HG03103 (cell line): ENCODE data around the gene PSRC1.

Source experiments
- ATAC-seq: cut with Tn5 transposase; IDR thresholded peaks from one replicate; pipeline ENCODE4 v1.9.1; 2021; ENCODE audit warnings: low read depth; ENCODE audit not compliant: unreplicated experiment

Gene PSRC1

GRCh38 chr1:109248797-109249629, 33.9 kb downstream of the PSRC1 start, which contains the start of gene CELSR2:
CELSR2 (plus strand) TSS chr1:109249539; CDS start chr1:109250080, 541 bp downstream.
- peak; percentile 75 for ATAC-seq

GRCh38 chr1:109248444-109248796, 34.5 kb downstream of the PSRC1 start:
- no peak for ATAC-seq

GRCh38 chr1:109247401-109248365, 35.3 kb downstream of the PSRC1 start:
- no peak for ATAC-seq

GRCh38 chr1:109246141-109246551, 36.8 kb downstream of the PSRC1 start:
- no peak for ATAC-seq

- no peak for ATAC-seq
These were observed 38.9 kb downstream of the PSRC1 start for GRCh38 chr1:109243860-109244552.

GRCh38 chr1:109243221-109243620, 39.7 kb downstream of the PSRC1 start:
- no peak for ATAC-seq

GRCh38 chr1:109242387-109242786, 40.6 kb downstream of the PSRC1 start:
- no peak for ATAC-seq

GRCh38 chr1:109241841-109242345, 41.1 kb downstream of the PSRC1 start:
- ATAC-seq = no peak

GRCh38 chr1:109241344-109241743, 41.6 kb downstream of the PSRC1 start:
- no peak for ATAC-seq

GRCh38 chr1:109240158-109241152, 42.5 kb downstream of the PSRC1 start:
- ATAC-seq = no peak

GRCh38 chr1:109239409-109240068, 43.4 kb downstream of the PSRC1 start:
- peak; percentile 67 for ATAC-seq

- ATAC-seq = no peak
These were observed 43.9 kb downstream of the PSRC1 start for GRCh38 chr1:109239047-109239408.

- ATAC-seq = no peak
These were observed 44.6 kb downstream of the PSRC1 start for GRCh38 chr1:109238382-109238781.

GRCh38 chr1:109237512-109237911, 45.4 kb downstream of the PSRC1 start:
- no peak for ATAC-seq

- no peak for ATAC-seq
These were observed 47.8 kb downstream of the PSRC1 start for GRCh38 chr1:109235137-109235536.

GRCh38 chr1:109231066-109231465, 51.9 kb downstream of the PSRC1 start:
- no peak for ATAC-seq
